Globus pallidus (tissue), 1 donor: ENCODE results near the gene ATP2B2.
"Not testable (repeated sequence)": the region's sequence is repeated elsewhere in the genome, so short reads cannot be mapped to it uniquely, and the experiment has no call there.

Experiments
- DNase-seq: peaks from one replicate; pipeline ENCODE4 v3.0.0-alpha.2; 2015; ENCODE audit warnings: low spot score

The ATP2B2 gene

GRCh38 chr3:10505050-10505790 is at the start of gene ATP2B2:
TSS of gene ATP2B2 (minus strand) at chr3:10505586. CDS start at chr3:10449543, 56,043 bp downstream.
- DNase-seq = no peak

- DNase-seq = no peak
Measured at GRCh38 chr3:10554746-10555145, 49.4 kb upstream of the ATP2B2 start.

GRCh38 chr3:10554236-10554611 is 48.8 kb upstream of the ATP2B2 start:
- DNase-seq = no peak

DNA sequence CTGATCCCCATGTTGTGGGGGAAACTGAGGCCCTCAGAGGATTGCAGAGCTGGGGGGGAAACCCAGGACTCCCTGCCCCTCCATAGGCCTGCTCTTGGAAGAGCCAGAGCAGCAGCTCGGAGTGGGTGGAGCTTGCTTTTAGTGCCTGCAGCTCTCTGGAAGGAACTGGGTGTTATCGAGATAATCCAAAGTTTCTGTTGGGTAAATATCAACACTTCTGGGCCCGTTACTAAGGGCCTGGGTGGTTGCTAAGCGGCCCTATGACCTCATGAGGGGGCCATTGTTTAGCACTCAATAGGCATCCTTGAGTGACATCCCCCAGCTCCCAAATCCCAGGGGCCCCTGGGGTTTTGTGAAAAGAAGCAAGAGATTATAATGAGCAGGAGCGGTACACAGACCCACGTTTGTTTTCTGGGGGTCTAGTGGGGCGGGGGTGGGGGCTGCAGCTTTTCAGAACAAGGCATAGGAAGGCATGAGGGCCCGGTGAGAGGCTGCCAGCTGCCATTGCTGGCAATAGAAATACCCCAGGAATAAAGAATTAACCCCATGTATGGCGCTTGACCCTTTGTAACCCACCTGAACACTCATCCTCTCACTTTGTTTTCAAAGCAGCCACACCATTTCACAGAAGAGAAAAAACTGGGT is 48.3 kb upstream of the ATP2B2 start:
- peak; percentile 38 for DNase-seq

DNA sequence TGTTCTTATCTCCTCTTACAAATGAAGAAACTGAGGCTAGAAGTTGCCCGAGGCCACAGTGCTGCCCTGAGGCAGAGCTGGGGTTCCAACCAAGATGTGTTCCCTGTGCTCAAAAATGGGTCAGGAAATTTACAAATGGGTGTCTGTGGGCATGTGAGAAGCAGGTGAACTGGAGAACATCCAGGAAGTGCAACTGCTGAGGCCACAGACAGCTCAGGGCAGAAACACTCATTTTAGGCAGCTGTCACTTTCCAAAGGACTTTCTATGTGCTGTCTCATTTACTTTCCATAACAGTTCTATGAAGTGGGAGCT is 47.2 kb upstream of the ATP2B2 start:
- DNase-seq = no peak

DNA sequence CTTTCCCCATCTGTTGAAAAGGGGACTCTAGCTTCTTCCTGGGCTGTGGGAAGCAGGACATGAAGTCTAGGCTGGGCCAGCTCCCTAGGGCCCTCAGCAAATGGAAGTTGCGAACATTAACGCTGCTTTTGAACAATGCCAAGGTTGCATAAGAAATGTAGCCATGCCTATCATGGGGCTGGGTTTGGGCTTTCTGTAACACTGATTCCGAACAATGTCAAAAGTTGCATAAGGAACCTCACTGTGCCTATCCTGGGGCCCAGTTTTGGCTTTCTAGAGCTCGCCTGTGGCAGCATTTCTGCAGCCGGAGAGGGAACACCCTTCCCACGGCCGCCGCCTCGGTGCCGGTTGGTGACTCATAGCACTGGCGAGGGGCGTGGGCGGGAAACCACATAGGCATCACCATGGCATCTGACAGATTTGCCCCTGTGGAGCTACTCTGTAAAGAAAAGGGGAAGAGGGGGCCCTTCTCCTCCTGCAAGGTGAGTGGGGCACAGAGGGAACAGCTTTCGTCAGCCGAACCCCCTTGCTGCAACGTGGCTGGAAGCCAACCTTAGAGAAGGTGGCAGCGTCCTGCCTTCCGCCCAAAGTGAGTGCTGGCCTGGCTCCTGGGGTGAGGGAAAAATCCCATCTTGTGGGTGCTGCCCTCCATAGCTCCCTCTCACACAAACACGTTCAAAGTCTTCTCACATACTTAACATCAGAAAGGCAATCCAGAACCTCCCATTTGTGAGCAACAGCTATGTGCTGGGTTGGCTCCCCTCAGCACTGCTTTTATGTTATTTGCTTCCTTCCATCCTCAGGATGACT is 46.6 kb upstream of the ATP2B2 start:
- no peak for DNase-seq

DNA sequence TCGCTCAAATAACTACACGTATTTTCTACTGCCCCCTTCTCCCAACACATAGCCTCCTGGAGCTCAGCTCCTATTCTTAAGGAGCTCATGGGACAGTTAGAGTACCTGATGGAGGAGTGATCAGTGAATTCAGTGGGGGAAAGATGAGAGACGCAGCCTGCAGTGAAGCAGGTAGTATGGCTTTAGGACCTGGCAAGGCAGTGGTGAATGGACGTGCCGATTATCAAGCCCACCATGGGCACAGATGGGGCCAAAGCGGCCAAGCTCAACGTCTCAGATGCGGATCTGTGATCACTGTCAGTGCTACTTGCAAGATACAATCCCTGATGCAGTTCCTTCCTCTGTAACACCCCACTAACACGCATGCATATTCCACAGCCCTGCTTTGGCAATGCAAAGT is 45.8 kb upstream of the ATP2B2 start:
- DNase-seq = no peak

- DNase-seq = no peak
Measured at GRCh38 chr3:10550705-10551104, 45.3 kb upstream of the ATP2B2 start.

DNA sequence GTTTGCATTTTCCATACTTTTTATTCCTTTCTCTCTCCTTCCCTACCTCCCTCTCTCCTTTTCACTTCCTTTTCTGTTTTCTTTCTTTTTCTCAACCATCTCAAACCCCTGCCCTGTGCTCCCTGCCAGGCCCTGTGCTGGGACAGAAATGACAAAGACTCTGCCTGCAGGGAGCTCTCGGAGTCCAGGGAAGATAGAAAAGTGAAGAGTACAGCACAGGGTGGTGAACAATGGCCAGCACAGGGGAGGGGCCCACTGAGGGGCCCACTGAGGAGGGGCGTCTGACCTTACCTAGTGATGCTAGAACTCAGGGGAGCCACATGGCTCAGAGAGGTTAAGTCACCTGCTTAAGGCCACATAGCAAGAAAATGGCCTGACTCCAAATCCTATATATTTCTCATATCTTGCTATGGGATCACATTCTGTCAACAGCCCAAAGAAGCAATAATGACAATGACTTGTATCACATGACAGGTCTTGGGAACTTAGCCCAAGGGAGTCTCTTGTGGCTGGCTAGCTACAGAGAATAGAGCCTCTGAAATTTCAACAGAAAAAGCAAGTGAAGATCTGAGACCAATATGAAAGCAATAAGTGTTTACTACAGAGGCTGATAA is 44.3 kb upstream of the ATP2B2 start:
- DNase-seq = no peak

- DNase-seq = no peak
Measured at GRCh38 chr3:10548992-10549391, 43.6 kb upstream of the ATP2B2 start.

DNA sequence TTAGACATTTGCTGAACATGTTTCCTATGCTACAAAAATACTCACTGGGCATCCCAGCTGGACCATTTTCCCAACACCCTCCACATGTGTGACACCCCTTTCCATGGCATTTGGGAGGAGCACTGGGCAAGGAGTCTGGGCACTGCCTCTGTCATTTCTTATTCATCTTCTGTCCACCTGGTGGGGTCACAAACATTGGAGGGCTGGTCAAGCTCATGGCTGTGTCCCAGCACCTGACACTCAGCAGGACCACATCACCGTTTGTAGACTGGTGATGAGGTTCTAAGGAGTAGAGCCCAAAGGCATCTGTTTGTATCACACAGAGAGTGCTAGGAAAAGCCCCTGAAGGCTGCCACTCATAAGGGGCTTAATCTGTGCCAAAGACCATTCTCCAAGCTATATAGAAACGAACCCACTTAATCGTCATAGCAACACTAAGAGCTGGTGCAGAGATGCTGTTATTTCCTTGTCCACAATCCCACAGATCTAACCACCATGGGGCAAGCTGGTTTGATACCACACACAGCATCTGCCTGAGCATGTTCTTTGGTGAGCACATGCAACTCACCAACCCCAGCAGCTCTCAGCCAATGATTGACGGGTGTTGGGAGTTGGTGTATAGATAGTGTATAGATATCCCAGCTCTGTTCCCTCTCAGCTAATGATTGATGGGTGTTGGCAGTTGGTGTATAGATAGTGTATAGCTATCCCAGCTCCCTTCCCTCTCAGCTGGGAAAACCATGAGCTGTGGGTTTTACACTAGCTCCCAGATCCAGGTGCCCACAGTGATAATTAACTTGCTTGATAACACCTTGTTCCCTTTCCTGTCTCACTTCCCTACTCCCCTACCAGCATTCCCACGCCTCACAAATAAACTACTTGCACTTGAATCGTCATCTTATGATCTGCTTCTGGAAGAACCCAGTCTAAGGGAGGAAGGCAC is 42.7 kb upstream of the ATP2B2 start:
- no peak for DNase-seq

- no peak for DNase-seq
Measured at GRCh38 chr3:10547413-10547812, 42.0 kb upstream of the ATP2B2 start.

DNA sequence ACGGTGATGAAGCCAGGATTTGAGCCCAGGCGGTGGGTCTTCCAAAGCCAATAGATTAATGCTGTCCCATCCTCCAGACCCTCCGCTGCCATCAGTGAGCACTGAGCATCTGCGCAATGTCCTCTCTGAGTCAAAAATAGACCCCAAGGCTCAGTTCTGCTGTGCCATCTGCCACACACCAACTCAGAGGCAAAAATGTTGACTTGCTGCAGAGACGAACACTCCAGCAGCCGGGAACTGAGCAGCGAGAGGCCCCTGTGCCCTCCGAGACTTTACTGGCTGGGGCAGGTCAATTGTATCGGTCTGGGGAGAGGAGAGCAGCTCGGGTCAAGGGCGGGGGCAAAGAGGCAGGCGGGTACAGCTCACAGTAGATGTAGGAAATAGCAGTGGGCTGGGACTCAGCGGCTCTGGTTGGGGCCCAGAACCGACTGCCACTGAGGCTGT is 41.5 kb upstream of the ATP2B2 start:
- no peak for DNase-seq

GRCh38 chr3:10546181-10546624 is 40.8 kb upstream of the ATP2B2 start:
- DNase-seq = no peak

DNA sequence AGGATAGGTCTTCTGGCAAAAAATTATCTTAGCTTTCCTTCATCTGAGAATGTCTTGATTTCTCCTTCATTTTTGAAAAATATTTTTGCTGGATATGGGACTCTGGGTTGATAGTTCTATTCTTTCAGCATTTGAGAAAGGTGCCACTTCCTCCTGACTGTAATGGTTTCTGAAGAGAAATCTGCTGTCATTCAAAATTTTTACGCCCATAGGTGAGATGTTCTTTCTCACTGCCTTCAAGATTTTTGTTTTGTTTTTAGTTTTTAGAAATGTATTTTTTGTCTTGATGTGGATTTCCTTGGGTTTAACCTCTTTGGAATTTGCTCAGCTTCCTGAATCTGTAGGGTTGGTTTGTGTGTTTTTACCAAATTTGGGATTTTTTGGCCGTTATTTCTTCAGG is 37.1 kb upstream of the ATP2B2 start:
- no peak for DNase-seq

DNA sequence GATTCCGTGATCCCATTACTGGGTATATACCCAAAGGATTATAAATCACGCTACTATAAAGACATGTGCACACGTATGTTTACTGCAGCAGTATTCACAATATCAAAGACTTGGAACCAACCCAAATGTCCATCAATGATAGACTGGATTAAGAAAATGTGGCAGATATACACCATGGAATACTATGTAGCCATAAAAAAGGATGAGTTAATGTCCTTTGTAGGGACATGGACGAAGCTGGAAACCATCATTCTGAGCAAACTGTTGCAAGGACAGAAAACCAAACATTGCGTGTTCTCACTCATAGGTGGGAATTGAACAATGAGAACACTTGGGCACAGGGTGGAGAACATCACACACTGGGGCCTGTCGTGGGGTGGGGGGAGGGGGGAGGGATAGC is 35.0 kb upstream of the ATP2B2 start:
- not testable (repeated sequence) for DNase-seq

GRCh38 chr3:10534066-10534465 is 28.7 kb upstream of the ATP2B2 start:
- no peak for DNase-seq

GRCh38 chr3:10533737-10534023 is 28.3 kb upstream of the ATP2B2 start:
- no peak for DNase-seq

GRCh38 chr3:10532939-10533736 is 27.8 kb upstream of the ATP2B2 start:
- no peak for DNase-seq

GRCh38 chr3:10531031-10531430 is 25.6 kb upstream of the ATP2B2 start:
- no peak for DNase-seq

DNA sequence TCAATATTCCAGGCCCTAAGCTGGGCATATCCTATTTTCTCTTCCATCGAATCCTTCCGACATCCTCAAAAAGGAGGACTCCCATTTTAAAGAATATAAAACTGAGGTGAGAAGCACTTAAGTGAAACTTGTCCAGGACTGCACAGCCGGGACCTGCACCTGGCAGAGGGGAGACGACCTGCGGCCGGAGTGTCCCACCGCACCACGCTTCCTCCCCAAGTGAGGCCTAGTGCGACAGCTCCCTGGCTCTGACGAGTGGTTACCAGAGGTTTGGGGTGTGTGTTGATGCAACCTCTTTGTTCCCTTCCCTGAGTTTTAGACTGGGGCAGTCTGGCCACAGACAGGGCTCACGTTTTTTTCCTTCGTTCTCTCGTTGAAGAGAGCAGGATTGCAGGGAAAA is 24.9 kb upstream of the ATP2B2 start:
- DNase-seq = no peak
